HG02884 (cell line): ENCODE measurements around the gene ZCRB1.
"Not testable (repeated sequence)": the region's sequence is repeated elsewhere in the genome, so short reads cannot be mapped to it uniquely, and the experiment has no call there.

ENCODE experiments used
- ATAC-seq: cut with Tn5 transposase; IDR thresholded peaks from one replicate; pipeline ENCODE4 v1.9.1; 2021; ENCODE audit warnings: mild to moderate bottlenecking, moderate library complexity; ENCODE audit not compliant: unreplicated experiment

Gene ZCRB1, protein sequence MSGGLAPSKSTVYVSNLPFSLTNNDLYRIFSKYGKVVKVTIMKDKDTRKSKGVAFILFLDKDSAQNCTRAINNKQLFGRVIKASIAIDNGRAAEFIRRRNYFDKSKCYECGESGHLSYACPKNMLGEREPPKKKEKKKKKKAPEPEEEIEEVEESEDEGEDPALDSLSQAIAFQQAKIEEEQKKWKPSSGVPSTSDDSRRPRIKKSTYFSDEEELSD

DNA sequence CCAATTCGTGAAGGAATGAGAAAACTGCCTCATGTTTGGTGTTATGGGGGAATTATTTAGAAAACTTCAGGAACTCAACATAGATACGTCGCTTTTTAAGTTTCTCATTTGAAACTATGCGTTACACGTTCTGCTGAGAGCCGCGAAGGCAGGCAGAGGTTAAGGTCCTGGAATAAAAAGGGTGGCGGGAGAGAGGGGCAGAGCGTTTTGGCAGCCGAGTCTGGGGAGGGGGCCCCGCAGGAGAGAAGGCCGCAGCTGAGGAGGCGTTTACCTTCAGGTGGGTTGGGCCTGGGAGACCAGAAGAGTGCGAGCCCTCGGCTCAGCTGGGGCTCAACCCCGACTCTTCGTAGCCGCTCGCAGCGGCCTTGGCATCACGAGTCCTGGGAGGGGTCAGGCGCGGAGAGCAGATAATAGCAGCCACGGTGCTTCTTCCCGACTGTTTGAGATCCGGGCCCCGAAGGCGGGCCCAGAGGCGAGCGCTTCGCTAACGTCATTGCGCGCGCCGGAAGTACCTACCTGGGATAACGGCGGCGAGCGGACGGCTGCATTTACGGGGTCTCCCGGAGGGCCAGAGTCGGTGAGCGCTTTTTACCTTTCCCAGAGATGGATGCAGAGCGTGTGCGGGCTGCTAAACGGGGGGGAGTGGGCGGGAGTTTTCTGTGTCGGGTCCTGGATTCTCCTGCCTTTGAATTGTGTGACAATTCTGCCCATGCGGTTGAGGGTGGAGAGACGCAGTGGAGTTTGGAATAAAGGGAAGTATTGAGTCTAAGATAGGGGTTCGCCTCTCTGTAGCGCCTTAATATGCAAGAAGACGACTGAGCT lies at the start of gene ZCRB1, which contains the start of gene PPHLN1:
Gene ZCRB1, minus strand, starts transcription at position 442 of the 822 bp plus-strand sequence. CDS start 1,992 bp downstream, outside the sequence.
Gene PPHLN1, plus strand, starts transcription at position 515 of the 822 bp plus-strand sequence. CDS start 9,736 bp downstream, outside the sequence.
- peak; percentile 90 for ATAC-seq

GRCh38 chr12:42373669-42374068 lies 47.8 kb upstream of the ZCRB1 start:
- ATAC-seq, result no peak

DNA sequence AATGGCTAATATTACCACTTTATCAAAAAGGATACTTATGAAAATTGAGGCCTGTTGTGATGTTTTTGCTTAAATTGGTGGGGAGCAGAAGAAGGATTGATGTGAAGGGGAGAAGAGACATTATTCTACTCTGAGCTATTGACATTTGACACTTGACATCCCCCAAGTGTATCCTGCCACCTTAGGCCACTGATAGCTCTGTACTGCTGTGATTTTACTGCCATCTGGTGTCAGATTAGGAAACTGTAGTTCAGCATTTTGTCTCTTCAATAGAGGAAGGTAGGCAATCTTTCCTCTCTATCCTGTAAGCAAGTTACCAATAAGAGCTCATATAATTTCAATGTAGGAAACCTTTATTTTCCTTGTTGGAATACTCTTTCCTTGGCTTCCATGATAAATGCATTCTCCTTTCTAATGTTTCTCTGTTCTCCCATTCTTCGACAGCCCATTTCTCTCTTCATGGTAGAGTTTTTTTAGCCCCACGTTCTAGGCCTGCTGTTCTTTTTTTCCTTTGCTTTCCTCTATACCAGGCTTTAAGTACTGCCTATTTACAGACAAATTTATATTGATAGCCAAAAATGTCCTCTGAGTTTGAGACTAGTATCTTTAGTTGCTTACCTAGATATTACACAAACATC lies 46.4 kb upstream of the ZCRB1 start:
- peak; percentile 95 for ATAC-seq

DNA sequence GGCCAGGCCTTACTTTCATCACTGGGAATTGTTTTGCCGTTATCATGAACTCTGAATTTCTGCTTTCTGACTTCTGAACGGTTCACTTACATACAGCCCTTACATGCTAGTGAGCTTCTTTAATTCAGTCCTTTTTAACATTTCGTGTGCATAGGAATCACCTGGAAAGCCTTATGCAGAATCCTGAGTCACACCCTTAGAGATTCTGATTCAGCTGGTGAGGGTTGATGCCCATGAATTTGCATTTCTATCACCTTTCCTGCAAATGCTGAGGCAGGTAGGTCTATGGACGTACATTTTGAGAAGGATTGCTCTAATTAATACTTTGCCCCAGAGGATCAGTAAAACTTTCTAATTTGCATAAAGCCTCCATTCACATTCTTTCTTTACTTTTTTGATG lies 44.1 kb upstream of the ZCRB1 start:
- no peak for ATAC-seq

GRCh38 chr12:42365486-42365885 lies 39.6 kb upstream of the ZCRB1 start:
- ATAC-seq, result no peak

DNA sequence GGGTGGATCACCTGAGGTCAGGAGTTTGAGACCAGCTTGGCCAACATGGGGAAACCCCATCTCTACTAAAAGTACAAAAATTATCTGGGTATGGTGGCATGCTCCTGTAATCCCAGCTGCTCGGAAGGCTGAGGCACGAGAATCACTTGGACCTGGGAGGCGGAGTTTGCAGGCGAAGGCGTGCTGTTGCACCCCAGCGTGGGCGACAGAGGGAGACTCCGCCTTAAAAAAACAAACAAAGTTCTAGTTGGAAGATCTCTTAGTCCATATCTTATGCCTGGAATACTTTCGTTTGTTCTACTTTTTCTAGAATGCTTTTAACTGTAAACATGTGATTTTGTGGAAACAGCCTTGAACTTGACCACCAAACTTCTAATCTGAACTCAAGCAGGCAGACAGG lies 38.8 kb upstream of the ZCRB1 start:
- no peak for ATAC-seq

GRCh38 chr12:42362647-42363260 lies 36.9 kb upstream of the ZCRB1 start:
- no peak for ATAC-seq

- ATAC-seq, result no peak
Observed at GRCh38 chr12:42361909-42362646, 36.2 kb upstream of the ZCRB1 start.

- ATAC-seq, result peak; percentile 59
Observed at GRCh38 chr12:42360747-42361403, 35.0 kb upstream of the ZCRB1 start.

DNA sequence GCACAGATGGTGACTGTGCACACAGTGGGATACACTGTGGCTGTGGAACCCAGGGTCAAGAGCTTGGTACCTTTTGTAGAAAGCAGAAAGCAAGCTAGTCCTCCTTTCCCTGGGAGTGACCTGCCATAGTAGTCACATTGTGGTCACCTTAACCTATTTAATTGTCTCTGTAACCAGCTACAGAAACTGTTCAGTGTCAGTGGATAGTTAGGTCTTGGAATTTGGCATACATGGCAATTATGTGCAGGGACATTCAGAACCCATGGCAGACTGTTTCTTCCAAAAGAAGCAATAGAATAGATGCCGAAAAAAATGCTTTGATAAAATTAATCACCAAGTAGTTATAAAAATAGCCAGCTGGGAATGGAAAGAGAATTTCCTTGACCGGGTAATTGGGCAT lies 30.4 kb upstream of the ZCRB1 start:
- ATAC-seq, result no peak

GRCh38 chr12:42350021-42350407 lies 24.1 kb upstream of the ZCRB1 start:
- not testable (repeated sequence) for ATAC-seq

- not testable (repeated sequence) for ATAC-seq
Observed at GRCh38 chr12:42349119-42350020, 23.5 kb upstream of the ZCRB1 start.

GRCh38 chr12:42346403-42347002 lies 20.6 kb upstream of the ZCRB1 start:
- ATAC-seq, result no peak

- no peak for ATAC-seq
Observed at GRCh38 chr12:42343721-42344120, 17.8 kb upstream of the ZCRB1 start.

DNA sequence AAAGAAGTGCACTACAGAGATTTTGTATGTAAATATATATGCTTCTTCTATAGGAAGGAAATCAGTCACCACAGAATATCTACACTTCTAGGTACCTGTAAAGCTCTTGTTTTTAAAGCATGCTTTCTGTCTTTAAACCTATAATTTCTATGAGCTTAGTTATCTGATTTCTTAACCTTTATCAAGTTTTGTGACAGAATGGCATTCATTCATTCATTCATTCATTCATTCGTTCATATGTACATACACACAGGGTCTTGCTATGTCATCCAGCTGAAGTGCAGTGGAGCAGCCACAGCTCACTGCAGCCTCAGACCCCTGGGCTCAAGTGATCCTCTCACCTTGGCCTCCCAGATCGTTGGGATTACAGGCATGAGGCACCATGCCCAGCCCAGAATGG lies 16.1 kb upstream of the ZCRB1 start:
- no peak for ATAC-seq

- ATAC-seq, result no peak
Observed at GRCh38 chr12:42338280-42338679, 12.4 kb upstream of the ZCRB1 start.

GRCh38 chr12:42336286-42336685 lies 10.4 kb upstream of the ZCRB1 start:
- ATAC-seq, result no peak
